T-helper 2 cell treated with Interferon-gamma antibody and Interleukin-4, amounts not matched to agents 5 μg/mL and 100 μg/mL, for 36 hours (primary cell): ENCODE results near the gene EXD3.

Source experiments
- DNase-seq: peaks from one replicate; pipeline ENCODE4 v3.0.0; 2021; ENCODE audit warnings: low spot score
- H3K27ac Mint-ChIP-seq: one replicate; pipeline ENCODE4 v1.8.0; 2021; ENCODE audit warnings: mild to moderate bottlenecking, mixed read lengths
- H3K27me3 Mint-ChIP-seq: one replicate; pipeline ENCODE4 v1.8.0; 2021; ENCODE audit warnings: low read depth, mixed read lengths
- H3K36me3 Mint-ChIP-seq: one replicate; pipeline ENCODE4 v1.8.0; 2021; ENCODE audit warnings: low read depth, mixed read lengths
- H3K4me1 Mint-ChIP-seq: one replicate; pipeline ENCODE4 v1.8.0; 2021; ENCODE audit warnings: low read depth, mixed read lengths
- H3K4me3 Mint-ChIP-seq: one replicate; pipeline ENCODE4 v1.8.0; 2022; ENCODE audit warnings: mild to moderate bottlenecking, moderate library complexity, mixed read lengths
- H3K9me3 Mint-ChIP-seq: one replicate; pipeline ENCODE4 v1.8.0; 2021; ENCODE audit warnings: mixed read lengths

The EXD3 gene

DNA sequence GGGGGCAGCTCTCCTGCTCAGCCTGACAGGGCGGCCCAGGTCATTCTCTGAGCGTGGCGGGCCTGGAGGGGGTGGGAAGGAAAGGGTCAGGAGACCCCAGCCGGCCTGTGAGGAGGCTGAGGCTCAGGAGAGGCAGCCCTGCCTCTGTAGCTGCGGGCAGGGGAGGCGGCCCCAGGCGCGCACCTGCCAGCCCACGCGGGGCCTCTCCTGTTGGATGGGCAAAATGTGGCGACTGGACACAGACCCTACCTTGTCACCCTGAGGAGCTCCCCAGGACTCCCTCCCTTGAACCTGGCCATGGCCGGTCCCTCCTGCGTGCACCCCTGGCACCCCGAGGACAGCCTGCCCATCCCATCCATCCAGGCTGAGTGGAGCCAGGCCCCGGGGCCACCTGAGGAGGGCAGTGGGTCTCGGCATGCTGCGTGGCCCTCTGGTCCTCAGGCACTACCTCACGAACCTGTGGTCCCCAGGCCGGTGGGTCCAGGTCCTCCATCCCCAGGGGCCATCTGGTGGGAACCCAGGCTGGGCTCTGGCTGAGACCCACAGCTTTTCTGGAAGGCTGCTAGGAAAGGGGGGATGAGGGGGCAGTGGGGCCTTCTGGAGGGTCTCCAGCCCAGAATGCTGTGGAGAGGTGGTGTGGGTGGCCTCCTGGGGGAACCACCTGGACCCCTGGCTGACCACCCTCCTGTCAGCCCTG lies 105.8 kb downstream of the EXD3 start:
- no peak overlapping the region for H3K4me3 Mint-ChIP-seq
- H3K27ac Mint-ChIP-seq = peak overlapping the region; percentile 26
- peaks cover 9% of the 10 kb centered on the region for H3K4me1 Mint-ChIP-seq
- peaks cover 2% of the 10 kb centered on the region for H3K27me3 Mint-ChIP-seq
- H3K9me3 Mint-ChIP-seq = no peaks in the 10 kb centered on the region
- DNase-seq = no peak
- H3K36me3 Mint-ChIP-seq = no peaks in the 10 kb centered on the region

DNA sequence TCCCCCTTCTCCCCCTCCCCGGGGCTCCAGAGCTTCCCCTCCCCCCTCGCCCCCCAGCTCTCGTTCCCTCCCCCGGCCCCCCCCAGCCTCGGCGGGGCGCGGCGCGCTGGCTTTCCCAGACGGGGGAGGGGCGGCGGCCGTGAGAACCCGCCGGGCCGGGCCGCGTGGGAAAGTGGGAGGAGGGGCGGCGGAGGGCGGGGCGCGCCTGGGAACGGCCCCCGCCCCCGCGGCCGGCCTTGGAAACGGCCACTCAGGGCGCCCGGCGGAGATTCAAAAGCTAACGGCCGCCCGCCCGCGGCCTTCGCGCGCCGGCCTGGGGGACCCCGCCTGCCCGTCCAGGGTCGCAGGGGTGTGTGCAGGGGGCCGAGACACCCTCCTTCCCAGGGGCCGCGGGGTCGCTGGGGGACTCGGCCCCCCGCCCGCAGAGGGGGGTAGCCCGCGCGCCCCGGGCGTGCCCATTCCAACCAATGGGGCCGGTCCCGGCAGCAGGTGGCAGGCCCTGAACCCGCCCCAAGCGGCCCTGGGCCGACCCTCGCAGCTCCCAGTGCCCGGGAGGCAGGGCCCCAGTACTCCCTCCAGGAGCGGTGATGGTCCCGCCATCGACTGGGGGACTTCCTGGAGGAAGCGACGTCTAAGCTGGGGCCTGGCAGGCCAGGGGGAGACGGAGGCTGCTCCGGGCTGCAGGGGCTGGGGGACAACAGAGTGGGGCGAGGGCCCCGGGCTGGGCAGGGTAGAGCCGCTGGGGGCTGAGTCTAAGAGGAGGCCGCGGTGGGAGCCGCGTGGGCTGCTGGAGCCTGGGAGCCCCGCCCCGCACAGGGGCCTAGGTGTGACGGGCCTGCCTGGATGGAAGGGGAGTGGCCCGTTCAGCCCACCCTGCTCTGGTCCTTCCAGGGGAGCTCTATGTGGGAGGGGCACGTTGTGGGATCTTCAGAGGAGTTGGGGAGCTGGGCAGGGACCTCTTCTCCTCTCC lies 106.7 kb downstream of the EXD3 start:
- Mint-ChIP-seq H3K4me3 (no peak overlapping the region), H3K4me1 (peaks cover 9% of the 10 kb centered on the region), H3K27me3 (peaks cover 2% of the 10 kb centered on the region), H3K36me3 (no peaks in the 10 kb centered on the region), H3K27ac (peak overlapping the region; percentile 26), H3K9me3 (no peaks in the 10 kb centered on the region)
- DNase-seq = no peak

DNA sequence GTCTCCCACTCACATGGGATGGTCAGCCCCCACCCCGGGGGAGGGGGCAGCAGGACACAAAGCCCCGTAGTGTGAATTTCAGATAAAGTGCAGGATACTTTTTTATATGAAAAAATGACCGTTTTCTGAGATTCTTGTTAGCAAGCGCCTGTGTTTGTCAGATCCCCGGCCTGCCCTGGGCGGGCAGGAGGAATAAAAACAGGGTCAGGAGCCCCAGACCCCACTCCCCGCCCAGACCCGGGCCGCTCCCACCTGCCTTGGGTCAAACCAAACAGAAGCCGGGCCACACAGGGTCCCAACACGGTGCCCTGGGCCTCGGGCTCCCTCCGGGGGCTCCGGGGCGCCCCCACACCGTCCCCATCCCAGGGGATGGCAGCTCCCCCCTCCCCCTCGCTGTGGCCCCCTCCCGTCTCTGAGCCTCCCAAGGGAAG lies 107.4 kb downstream of the EXD3 start:
- H3K4me1 Mint-ChIP-seq = peaks cover 7% of the 10 kb centered on the region
- no peaks in the 10 kb centered on the region for H3K36me3 Mint-ChIP-seq
- no peak overlapping the region for H3K27ac Mint-ChIP-seq
- no peak overlapping the region for H3K4me3 Mint-ChIP-seq
- peaks cover 2% of the 10 kb centered on the region for H3K27me3 Mint-ChIP-seq
- DNase-seq = no peak
- no peaks in the 10 kb centered on the region for H3K9me3 Mint-ChIP-seq

DNA sequence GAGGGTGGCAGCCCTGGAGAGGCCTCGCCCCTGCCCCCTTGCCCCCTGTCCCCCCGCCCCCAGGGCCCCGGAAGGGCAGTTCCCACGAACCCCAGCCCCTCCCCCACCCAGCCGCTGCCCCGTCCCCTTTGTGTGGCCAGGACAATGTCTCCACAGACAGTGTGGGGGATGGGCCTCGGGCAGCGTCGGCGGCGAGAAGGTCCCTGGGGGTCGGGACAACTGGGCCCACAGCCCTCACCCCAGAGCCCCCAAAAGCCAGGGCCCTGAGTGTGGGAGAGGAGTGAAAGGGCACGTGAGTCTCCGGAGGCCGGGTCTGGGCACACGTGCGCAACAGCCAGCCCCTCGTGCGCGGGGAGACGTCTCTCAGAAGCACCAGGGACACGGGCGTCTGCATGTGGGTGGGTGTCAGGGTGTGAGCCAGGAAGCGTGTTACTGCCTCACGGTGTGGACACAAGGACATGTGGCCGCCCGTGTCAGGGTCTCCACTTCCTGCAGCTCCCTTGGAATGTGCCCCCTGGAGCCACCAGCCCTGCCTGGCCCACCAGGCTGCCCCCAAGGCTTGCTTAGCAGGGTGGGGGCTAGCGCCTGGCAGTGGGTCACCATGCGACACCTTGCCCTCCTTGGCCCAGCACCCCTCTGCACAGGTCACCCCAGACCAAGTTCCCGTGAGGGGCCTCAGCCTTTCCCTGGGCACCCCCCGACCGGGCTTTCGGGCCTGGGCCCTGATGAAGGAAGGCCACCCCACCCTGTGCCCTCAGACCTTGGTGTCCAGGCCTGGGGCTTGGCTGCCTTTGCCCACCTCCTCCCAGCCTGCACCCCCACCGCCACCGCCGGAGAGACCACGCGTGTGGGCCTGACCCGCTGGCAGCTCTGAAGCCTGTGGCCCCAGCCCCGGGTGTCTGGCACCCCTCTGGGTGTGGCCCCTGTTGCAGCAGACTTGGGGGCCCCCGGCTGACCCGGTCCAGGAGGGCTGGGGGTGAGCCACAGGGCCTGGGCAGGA lies 108.1 kb downstream of the EXD3 start:
- H3K27me3 Mint-ChIP-seq = peaks cover 2% of the 10 kb centered on the region
- H3K4me1 Mint-ChIP-seq = peaks cover 5% of the 10 kb centered on the region
- no peaks in the 10 kb centered on the region for H3K36me3 Mint-ChIP-seq
- H3K4me3 Mint-ChIP-seq = no peak overlapping the region
- DNase-seq = no peak
- H3K27ac Mint-ChIP-seq = no peak overlapping the region
- H3K9me3 Mint-ChIP-seq = no peaks in the 10 kb centered on the region

DNA sequence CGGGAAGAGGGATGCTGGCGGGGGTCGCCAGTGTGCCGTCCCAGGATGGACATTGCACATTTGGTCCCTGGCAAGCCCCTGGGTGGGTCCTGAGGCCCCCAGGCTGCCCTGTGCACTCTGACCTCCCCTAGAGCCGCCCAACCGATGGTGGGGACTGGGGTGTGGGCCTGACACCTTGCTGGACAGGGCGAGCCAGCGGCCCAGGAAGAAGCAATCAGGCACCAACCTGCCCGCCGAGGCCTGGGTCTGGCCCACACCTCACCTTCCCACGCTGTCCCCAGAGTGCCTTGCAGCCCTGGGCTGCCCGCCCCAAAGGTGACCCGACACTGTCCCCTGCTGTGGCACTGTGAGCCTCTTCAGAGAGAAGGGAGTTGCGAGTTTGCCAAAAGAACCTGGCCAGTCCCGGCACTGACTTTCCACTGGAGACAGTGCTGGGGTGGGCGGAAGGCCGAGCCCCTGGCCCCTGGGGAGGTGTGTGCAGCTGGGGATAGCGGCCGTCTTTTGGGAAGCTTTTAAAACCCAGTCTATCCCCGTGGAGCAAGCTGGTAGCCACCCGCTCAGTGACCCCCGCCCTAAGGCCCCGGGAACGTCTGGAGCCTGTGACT lies 108.9 kb downstream of the EXD3 start:
- Mint-ChIP-seq H3K36me3 (no peaks in the 10 kb centered on the region), H3K4me1 (peaks cover 2% of the 10 kb centered on the region), H3K9me3 (no peaks in the 10 kb centered on the region), H3K27ac (no peak overlapping the region), H3K4me3 (no peak overlapping the region), H3K27me3 (peaks cover 2% of the 10 kb centered on the region)
- no peak for DNase-seq

DNA sequence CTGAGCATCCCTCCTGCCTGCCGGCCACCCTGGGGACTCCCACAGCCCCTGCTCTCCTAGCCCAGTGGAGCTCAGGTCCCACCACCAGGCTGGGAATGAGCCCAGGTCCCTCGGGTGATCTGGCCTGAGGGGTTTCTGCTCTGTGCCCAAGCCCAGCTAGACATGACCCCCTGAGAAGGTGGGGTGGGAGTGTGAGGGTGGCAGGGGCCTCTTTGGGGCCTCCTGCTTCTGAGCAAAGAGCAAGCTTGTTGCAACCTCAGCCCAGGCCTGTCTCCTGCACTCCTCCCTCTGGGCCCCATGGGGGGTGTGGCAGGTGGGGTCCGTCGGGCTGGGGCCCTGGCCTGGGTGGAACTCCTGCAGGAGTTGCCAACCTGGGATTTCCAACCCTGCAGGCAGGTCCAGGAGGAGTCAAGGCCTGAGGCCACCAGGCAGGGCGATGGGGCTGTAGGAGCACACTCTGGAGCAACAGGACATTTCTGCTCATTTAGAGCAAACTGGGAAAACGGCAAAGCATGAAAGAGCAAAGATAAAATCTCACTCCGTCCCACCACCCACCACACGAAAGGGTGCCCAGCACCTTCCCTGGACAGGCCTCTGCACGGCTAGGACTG lies 109.5 kb downstream of the EXD3 start:
- Mint-ChIP-seq H3K36me3 (no peaks in the 10 kb centered on the region), H3K4me3 (no peak overlapping the region), H3K27me3 (peaks cover 2% of the 10 kb centered on the region), H3K4me1 (peaks cover 2% of the 10 kb centered on the region), H3K9me3 (no peaks in the 10 kb centered on the region), H3K27ac (no peak overlapping the region)
- DNase-seq = no peak

DNA sequence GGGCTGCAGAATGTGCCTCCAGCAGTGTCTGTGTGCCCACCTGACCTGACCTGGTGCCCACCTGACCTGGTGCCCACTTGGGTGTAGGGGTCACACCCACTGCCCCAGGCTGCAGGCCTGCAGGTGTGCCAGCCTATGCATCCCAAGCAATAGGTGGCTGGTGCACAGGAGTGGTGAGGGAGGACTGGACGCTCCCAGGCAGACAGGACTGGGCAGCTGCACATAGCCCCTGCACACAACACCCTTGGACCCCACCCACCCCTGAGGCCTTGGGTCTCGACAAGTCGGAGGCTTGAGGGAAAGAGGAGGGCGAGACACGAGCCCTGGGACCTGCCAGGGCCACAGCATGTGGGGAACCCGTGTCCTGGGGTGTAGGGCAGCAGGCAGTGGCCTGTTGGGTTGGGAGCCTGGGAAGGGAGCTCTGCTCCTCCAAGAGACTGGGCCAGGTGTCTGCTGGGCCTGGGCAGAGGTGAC lies 110.1 kb downstream of the EXD3 start:
- no peak for DNase-seq
- peaks cover 2% of the 10 kb centered on the region for H3K27me3 Mint-ChIP-seq
- H3K4me3 Mint-ChIP-seq = no peak overlapping the region
- no peaks in the 10 kb centered on the region for H3K36me3 Mint-ChIP-seq
- peaks cover 2% of the 10 kb centered on the region for H3K4me1 Mint-ChIP-seq
- H3K27ac Mint-ChIP-seq = no peak overlapping the region
- H3K9me3 Mint-ChIP-seq = no peaks in the 10 kb centered on the region

DNA sequence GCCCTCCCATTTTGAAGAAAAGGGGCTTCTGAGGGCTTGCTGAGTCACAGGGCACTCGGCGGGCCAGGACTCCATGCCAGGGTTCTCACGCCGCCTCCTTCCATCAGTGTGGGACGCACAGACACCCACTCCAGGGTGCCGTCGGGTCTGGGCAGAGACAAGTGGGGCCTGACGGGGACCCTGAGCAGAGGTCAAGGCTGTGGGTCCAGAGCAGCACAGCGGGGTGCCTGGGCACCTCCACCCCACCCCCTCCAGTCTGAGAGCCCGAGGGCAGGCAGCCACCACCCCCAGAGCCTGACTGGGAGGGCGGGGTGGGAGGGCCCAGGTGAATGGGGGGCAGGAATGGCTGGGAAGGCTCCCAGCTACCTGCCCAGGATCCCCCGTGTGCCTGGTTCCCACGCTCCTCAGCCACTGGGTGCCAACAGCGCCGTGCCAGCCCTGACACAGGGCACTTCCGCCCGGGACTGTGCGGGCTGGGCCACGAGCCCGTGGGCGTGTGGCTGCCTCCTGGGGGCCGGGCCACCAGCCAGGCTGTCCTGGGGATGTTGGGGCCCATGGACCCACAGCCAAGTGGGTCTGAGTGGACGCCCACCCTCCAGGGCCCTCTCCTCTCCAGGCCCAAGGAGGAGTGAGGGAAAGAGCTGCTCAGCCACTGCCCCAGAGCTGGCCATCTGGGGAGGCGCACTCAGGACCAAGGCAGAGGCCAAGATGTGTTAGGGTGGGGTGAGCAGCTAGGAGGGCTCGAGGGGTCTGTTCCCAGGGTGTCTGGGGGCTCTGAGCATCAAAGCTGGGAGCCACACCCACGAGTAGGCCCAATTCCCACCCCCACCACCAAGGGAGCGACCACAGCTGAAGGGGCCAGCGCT lies 110.7 kb downstream of the EXD3 start:
- Mint-ChIP-seq H3K36me3 (no peaks in the 10 kb centered on the region), H3K27me3 (peaks cover 2% of the 10 kb centered on the region), H3K9me3 (no peaks in the 10 kb centered on the region), H3K4me1 (peaks cover 2% of the 10 kb centered on the region), H3K4me3 (no peak overlapping the region), H3K27ac (no peak overlapping the region)
- no peak for DNase-seq

DNA sequence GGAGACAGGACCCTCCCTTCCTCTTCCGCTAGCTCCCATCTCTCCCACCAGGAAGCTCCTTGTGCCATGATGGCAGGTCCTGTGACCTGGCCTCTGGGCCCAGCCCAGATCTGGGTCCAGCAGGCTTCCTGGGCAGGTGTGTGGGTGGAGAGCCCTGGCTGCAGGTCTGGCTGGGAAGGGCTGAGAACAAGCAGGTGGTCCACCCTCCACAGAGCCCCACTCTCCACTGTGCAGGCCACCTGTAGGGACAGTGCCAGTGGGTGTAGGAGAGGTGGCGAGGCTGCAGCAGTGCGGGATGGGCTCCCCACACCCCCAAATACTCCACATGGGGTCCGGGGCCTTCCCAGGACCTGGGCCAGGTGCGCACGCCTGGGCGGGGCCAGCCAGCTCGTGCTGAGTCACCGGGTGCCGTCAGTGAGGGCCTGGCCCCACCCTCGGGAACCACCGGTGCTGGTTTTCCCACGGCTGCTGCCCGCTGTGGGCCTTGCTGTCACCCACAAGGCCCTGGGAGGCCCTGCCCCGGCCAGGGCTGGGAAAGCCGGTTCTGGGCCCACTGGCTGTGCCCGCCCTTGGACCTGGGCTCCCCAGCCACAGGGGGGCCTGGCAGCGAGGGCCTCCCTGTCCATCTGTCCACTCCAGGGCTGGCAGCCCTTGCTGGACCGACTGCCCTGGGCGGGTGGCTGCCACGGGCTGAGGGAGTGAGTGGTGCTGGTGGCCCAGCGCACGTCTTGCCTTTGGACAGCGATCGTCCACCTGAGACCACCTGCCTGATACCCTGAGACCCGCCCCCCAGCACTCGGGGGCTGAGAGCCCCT lies 111.6 kb downstream of the EXD3 start:
- Mint-ChIP-seq H3K4me3 (no peak overlapping the region), H3K4me1 (no peaks in the 10 kb centered on the region), H3K27me3 (no peaks in the 10 kb centered on the region), H3K27ac (no peak overlapping the region), H3K36me3 (no peaks in the 10 kb centered on the region), H3K9me3 (no peaks in the 10 kb centered on the region)
- no peak for DNase-seq

DNA sequence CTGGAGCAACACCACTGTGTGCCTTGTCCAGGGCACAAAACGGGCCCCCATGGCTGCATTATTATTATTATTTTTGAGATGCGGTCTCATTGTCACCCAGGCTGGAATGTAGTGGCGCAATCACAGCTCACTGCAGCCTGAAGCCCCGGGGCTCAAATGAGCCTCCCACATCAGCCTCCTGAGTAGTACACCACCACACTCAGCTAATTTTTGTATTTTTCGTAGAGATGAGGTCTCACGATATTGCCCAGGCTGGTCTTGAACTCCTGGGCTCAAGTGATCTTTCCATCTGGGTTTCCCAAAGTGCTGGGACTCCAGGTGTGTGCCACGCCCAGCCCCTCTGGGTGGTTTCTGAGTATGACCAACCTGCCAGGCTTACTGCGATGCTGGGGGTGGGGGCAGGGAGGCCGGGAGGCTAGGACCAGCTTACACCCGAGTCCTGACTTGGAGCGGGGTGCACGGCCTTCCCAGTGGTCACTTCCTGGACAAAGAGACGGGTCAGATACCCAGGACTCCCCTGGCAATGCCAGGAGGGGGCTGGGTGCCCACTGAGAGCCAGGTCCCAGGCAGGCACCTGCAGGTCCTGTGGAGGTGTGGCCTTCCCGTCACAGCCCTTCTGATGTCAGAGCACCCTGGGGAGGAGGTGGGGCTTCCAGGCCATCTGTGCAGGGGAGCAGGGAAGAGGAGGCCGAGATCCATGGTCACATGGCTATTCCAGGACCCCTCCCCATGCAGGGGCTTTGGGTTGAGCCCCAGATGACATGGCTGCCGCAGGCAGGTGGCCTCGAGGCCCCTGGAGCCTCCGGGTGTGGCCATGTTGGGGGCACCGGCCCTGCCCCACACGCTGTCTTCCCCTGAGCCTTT lies 112.5 kb downstream of the EXD3 start:
- no peak for DNase-seq
- Mint-ChIP-seq H3K27me3 (no peaks in the 10 kb centered on the region), H3K4me3 (no peak overlapping the region), H3K9me3 (no peaks in the 10 kb centered on the region), H3K27ac (no peak overlapping the region), H3K36me3 (no peaks in the 10 kb centered on the region), H3K4me1 (peaks cover 2% of the 10 kb centered on the region)
